DMS 273 (cell line): ENCODE data around the gene PPP1R1C.

Experiments
- DNase-seq: peaks from one replicate; lab custom pipeline; 2025; ENCODE audit not compliant: unreplicated experiment; lab: John Stamatoyannopoulos, UW

The PPP1R1C gene

GRCh38 chr2:182062329-182062972 lies 76.8 kb downstream of the PPP1R1C start:
- no peak for DNase-seq

DNA sequence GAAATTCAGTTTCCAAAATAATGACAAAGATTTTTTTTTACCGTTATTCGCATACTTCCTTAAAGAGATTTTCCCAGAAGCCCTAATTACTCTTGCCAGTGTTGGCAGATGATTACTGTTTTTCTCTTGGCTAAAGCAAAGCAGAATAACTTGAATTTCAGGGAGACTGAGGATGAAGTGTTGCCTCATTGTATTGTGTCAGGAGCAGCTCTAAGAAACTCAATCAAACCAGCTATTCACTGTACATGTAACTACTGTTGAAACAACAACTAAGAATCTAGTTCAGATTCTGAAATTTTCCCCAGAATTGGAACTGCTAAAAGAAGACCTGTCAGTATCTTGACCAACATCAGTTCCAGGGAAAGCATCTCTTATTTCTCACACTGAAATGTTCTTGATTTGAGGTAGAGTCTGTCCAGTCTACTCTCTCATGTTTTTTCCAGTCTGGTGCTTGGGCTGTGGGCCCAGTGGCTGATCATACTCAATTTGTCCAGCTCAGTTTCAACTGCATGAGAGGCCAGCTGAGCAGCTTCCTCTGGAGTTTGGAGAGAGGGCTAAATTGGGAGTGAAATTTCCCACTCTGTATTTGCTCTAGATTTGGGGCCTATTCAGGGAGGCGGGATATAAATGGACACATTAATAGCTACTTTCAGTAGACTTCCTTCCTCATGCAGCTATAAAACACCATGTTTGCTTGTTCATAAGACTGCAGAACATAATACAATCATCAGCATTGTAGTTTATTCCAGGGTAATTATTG lies 78.5 kb downstream of the PPP1R1C start:
- no peak for DNase-seq

DNA sequence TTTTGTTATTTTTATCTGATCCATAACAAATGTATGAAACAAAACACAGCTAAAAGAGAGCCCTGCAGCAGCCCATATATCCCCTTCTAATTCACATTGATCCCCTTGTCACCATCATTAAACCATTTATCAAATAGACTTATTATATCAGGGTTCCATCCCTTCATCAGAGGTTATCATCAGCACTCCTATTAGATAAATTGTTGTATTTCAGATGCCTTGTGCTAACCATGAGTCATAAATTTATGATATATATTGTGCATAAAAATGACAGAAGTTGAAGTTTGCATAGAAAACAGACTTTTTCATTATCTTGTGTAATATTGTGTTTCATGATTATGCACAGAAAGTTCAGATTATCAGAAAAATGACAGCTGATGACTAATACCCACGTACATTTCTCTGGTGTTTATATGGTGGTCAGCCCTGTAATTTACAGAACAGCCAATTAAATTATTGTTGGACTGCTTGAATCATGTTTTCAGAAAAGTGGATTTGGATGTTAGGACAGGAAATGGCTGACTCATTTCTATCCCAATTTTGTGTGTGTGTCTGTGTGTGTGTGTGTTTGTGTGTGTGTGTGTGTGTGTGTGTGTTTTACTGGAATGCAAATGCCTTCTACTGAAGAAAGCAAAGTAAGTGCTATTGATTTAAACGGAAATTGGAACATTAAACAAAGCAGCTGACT lies 80.9 kb downstream of the PPP1R1C start:
- no peak for DNase-seq

GRCh38 chr2:182067393-182067792 lies 81.7 kb downstream of the PPP1R1C start:
- no peak for DNase-seq

DNA sequence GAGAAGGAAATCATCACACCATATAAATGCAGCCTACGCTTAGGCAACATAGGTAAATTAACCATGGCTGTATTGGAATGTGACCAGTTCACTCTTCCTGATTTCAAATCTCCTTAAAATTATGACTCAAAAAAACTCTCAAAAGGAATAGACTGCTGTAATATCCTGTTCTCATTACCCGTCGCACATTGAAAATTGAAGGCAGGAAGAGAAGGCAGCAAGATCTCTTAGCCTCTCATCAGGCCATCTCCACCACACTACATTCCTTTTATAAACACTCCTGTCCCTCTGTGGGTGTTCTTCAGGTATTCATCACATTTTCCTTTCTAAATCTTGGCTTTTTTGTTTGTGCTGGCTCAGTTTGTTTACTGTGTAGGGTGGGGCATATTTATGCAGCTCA lies 83.2 kb downstream of the PPP1R1C start:
- DNase-seq: no peak

DNA sequence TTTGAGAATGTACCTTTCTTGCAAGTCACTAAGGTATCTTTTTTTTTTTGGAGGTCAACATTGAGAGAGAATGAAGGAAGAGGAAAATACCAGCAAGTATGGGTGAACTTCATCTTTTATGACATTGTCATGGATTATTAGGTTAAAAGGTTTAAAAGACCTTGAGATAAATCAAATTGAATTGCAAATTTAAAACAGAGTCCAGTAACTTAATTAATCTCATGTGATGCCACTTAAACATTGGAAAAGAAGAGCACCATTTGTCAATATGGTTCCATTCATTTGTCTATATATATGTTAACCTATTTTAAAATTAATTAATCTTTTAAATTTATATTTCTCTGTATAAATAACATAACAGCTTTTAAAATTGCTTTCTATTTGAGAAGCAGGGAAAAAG lies 83.8 kb downstream of the PPP1R1C start:
- no peak for DNase-seq

DNA sequence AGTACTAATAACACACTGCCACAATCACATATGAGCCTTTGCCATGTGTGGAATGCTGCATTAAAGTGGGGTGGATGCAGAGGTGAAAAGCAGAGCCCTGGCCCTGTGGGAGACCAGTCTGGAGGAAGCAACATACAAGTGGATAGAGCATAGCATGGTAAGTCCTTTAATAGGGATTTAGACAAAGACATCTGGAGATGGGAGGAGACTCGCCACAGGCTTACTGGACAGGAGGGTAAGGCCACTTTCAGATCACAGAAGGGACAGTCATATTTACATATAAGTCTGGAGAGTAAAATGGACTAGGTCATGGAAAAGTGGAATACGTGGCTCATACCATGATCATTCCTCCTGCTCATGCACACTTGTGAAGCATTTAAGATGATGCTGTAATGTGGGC lies 84.3 kb downstream of the PPP1R1C start:
- DNase-seq: no peak

DNA sequence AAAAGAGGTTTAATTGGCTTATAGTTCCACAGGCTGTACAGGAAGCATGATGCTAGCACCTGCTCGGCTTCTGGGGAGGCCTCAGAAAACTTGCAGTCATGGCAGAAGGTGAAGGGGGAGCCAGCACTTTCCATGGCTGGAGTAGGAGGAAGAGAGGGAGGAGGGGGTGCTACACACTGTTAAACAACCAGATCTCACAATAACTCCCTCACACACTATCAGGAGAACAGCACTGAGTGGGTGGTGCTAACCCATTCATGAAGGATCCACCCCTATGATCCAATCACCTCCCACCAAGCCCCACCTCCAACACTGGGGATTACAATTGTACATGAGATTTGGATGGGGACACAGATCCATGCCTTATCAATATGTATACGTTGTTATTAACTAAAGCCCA lies 85.1 kb downstream of the PPP1R1C start:
- DNase-seq: no peak

DNA sequence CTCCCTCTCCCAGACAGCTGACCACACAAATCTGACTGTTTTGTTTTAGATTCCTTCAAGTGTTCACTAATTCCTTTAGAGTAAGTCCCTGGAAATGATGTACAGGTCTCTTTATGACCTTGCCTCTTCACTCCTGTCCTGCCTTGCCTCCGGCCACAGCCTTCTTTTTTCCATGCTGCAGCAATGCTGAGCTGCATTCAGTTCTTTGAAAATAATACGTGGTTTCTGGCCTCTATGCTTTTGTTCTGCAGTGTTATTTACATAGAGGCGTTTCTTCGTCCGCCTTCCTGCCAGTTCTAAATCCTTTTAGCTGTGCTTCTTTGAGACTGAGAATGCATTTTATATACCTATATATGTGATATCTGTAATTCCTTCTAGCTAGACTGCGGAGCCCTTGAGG lies 87.2 kb downstream of the PPP1R1C start:
- no peak for DNase-seq

- no peak for DNase-seq
Measured at GRCh38 chr2:182073613-182074012, 88.0 kb downstream of the PPP1R1C start.

DNA sequence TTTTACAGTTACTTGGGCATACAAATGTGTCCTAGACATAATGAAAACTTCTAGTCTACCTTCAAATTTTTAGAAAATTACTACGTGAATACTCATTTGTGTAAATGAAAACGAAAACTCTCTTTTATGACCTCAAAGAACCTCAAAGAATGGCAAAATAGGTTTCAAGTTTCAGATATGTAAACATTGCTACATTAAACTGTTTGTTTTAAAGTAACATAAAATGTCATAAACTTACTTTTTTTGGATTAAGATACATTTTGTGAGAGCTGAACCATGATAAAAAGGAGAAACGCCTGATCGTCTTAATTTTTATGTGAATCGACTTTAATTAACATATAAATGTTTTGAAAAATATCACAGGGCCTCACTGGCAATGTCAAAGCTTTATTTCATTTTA lies 91.4 kb downstream of the PPP1R1C start:
- DNase-seq: no peak

- DNase-seq: peak; percentile 91
Measured at GRCh38 chr2:182077448-182078142, 91.9 kb downstream of the PPP1R1C start.

DNA sequence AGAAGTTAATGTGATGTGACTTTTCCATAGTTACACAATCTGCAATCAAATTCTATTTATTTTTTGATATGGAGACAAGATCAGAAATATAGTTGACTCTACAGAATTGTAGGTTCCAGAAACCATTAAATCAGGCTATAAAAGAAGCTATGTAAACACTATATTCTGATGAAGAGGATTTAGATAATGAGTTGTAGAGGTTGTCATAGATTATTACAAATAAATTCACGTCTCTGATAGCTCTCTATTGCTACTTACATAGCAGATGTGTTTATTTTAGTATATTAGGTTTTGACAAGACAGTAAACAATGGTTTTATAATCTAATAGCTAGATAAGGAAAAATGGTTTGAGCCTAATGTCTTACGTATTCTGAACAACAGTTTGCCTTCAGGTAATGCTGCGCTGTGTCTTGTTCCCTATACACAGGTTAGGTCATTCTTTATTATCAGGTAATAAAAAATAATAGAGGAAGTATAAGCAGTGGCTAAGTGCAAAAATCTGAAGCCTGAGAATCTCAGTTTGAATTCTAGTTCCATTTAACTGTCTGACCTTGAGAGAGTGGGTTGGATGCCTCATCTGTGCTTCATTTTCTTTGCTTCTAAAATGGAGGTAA lies 93.4 kb downstream of the PPP1R1C start:
- DNase-seq: no peak

DNA sequence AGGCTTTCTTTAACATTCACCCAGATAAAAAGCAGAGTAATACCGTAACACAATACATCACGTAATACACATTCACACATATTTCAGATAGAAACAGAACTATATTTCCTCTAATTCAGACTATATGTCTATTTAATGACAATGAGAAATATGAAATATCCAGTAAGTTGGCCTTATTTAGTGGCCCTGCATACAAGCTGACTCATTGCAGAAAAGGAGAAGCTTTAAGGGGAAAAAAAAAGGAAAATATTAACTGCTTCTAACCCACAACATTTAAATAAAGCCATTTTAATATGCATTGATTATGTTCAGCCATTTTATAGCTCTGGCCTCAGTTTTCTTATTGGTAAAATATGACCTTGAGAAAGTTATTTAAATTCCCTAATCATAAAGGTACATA lies 94.8 kb downstream of the PPP1R1C start:
- DNase-seq: no peak

DNA sequence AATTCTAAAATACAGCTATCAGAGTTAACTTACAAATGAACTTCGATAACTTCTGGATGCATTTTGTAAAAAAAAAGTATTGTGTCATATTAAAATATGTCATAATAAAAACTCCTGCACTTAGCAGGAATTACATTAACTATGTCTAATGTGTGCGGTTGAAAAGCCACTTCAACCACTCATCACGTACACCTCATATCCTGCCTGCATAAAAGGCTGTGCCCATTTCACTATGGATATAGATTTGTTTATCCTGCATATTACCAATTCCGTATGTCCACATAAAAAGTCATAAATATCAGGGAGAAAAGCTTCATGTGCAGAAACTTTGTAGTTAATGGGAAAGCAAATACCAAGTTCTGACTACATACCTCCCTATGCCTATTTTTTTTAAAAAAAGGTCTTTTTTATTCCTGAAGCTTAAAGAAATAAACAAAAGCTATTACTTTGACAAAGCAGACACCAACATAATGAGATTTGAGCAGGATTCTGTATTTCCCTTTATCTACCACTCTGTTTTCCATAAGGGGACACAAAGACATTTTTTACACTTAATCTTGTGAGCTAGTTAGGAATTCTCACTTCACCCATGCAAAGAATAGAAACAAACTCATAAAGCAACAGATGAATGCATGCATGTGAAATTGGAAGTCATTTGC lies 96.1 kb downstream of the PPP1R1C start:
- no peak for DNase-seq

DNA sequence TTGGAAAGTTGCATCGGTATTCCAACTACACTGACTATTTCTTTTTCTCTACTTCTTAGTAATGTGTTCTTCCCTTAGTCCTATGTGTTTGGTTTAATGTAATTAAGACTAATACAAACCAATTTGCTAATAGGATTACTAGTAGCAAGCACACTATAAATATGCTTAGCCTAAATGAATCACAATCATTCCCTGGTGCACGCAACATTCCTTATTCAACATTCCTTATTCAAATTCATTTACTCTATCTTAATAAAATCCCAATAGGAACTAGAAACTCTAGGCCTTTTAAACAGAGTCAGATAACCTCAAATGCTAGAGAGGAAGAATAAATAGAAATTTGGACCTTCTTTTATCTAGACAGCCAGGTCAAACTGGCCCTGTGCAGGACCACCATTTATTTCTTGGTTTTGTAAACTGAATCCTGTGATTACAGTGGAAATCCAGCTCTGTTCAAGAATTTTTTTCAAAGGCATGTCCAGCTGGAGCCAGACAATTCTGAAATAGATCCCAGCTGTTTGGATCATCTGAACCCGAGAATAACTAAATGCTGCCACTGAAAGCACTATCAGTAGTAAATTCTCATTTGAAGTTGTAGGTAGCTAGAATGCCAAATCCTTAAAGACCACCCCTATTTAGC lies 103.1 kb downstream of the PPP1R1C start:
- no peak for DNase-seq

- no peak for DNase-seq
Measured at GRCh38 chr2:182090486-182090885, 104.8 kb downstream of the PPP1R1C start.

DNA sequence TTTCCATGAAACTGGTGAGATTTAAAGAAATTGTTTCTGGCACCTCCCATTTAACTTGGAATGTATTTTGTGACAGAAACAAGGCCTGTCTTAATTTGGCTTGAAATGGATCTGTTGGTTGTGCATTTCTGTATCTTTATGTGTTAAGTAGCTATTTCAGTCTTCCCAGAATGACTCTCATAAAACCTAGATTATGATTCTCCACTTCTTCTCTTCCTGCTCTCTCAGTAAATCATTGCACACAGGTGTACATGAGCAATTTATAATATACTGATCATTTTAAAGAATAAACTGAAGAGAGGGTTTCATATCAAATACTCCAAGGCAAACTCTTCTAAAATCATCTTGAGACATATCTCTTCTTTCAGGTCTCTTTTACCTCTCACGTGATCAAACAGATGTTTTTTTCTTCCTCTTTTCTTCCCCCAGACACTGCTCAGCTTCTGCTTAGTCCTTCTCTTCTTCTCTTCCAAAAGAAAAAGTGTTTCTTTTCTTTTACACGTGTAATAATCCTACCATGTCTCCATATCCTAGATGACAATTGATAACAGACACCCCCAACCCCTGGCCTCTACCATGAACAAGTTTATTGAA lies 112.0 kb downstream of the PPP1R1C start:
- no peak for DNase-seq

- no peak for DNase-seq
Measured at GRCh38 chr2:182098648-182099047, 113.0 kb downstream of the PPP1R1C start.

DNA sequence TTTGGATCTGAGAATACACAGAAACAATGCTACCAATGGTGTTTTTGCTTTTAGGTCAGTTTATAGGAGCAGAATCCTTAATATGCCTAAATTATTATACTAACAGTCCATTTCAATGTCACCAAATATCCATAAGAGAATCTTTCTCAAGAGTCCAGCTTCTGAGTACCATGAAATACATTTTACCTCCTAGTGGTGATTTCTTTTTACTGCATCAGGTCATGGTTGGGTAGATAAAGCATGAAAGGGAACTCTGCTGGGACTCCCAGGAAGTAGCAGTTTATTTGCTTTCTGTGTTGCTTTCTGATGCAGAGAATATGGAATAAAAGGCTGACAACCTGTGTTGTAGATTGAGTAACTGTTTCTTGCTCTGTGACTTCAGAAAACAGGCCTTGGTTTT lies 115.6 kb downstream of the PPP1R1C start:
- peak; percentile 12 for DNase-seq
